ENCODE measurements around the gene STRIP1. TPM values are rescaled to one million over a fixed set of nuclear protein-coding genes. Genes with fewer than 3 reads are reported as not detected.

Gene STRIP1
- total and polyA plus RNA-seq, 2 donors from 2014 or later: 9.5 to 31.1 TPM

DNA sequence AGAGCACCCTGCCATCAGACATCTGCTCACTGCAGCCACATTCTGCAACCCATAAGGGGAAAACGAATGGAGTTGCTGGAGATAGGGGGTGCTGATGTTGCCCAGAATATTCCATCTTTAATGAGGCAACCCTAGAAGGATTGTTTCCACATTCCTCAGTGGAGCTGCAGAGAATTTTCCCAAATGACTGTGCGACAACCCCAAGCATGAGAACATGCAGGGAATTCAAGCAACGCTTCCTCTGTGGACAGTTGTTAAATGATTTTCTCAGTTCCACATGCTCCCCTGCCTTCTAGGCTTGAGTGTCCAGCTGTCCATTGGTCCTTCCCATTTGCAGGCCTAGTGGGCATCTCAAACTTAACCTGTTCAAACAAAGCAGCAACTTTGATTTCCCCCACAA is 57.4 kb downstream of the STRIP1 start:
- no peak for TF ChIP-seq CTCF (IDR thresholded peaks at IDR 0.05; ENCODE audit: borderline replicate concordance, extremely low read depth, insufficient read depth)
- H3K36me3 ChIP-seq (ENCODE audit: control insufficient read depth in 2 of 3, insufficient read depth in 3 of 3, low read length in 3 of 3): no peaks in the 10 kb centered on the region
- intact Hi-C loops (cut with DNase I): no loop called here
- H3K27ac ChIP-seq (ENCODE audit: low read depth in 2 of 2, low read length in 2 of 2): no peak overlapping the region
- no peaks in the 10 kb centered on the region for H3K9me3 ChIP-seq (ENCODE audit: control insufficient read depth in 2 of 3, insufficient read depth in 1 of 3, low read length in 3 of 3)
- H3K4me1 ChIP-seq (ENCODE audit: control insufficient read depth in 2 of 3, insufficient read depth in 2 of 3, low read depth in 1 of 3, low read length in 3 of 3): peaks cover 0 to 3% (median 0%) of the 10 kb centered on the region in 3 donors
- no peak overlapping the region for H3K4me3 ChIP-seq (ENCODE audit: low read length in 3 of 3)
- no peak overlapping the region for H3K9ac ChIP-seq (ENCODE audit: low read length in 3 of 3)
- DNase-seq (no peak), FAIRE-seq (no peak)
- peaks cover 3% of the 10 kb centered on the region for H3K27me3 ChIP-seq (ENCODE audit: control insufficient read depth, insufficient read depth, low read length)

- Histone ChIP-seq H3K27me3 (ENCODE audit: control insufficient read depth, insufficient read depth, low read length) (no peaks in the 10 kb centered on the region), H3K4me3 (ENCODE audit: low read length in 3 of 3) (no peak overlapping the region), H3K27ac (ENCODE audit: low read depth in 2 of 2, low read length in 2 of 2) (no peak overlapping the region), H3K36me3 (ENCODE audit: control insufficient read depth in 2 of 3, insufficient read depth in 3 of 3, low read length in 3 of 3) (no peaks in the 10 kb centered on the region), H3K4me1 (ENCODE audit: control insufficient read depth in 2 of 3, insufficient read depth in 2 of 3, low read depth in 1 of 3, low read length in 3 of 3) (peaks cover 0 to 2% (median 0%) of the 10 kb centered on the region in 3 donors), H3K9ac (ENCODE audit: low read length in 3 of 3) (no peak overlapping the region), H3K9me3 (ENCODE audit: control insufficient read depth in 2 of 3, insufficient read depth in 1 of 3, low read length in 3 of 3) (no peaks in the 10 kb centered on the region)
- no peak for FAIRE-seq
- intact Hi-C loops (cut with DNase I): no loop called here
- DNase-seq: no peak
- no peak for TF ChIP-seq CTCF (IDR thresholded peaks at IDR 0.05; ENCODE audit: borderline replicate concordance, extremely low read depth, insufficient read depth)
Measured at GRCh38 chr1:110092991-110093390, 58.6 kb downstream of the STRIP1 start.

DNA sequence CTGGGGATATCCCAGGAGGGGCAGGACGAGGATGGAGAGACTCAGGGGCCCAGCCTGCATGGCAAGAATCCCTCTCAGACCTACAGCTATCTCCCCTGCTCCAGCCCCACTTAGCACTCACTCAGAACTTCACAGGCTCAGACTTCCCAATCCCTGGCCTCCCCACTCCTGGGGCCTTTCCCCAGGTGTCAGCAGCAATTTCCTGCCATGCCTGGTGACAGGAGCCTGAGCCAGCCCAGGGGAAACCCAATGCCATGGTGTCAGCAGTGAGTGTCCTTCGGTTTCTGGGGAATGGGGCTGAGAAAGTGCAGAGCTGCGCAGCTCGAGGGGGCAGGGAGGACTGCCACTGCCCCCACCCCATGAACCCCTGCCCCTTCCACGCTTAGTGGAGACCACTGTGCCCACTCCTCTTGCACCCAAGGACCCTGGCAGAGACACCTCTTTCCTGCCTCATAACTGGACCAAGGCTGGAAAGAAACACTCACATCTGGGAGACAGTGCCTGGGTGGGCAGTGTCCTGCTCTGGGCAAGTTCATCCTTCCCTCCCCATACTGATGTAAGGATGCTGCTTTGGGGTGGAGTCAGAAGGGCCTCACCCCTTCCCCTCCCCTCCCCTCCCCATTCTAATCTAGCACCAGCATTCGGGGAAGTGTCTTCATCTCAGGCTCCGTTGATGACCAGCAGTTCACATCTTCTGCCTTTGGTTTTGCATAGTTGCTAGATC is 60.7 kb downstream of the STRIP1 start:
- FAIRE-seq: no peak
- intact Hi-C loops (cut with DNase I): no loop called here

More for the DNA sequence above, 60.7 kb downstream of the STRIP1 start:
- Histone ChIP-seq H3K9ac (ENCODE audit: low read length in 3 of 3) (no peak overlapping the region), H3K9me3 (ENCODE audit: control insufficient read depth in 2 of 3, insufficient read depth in 1 of 3, low read length in 3 of 3) (no peaks in the 10 kb centered on the region), H3K27ac (ENCODE audit: low read depth in 2 of 2, low read length in 2 of 2) (no peak overlapping the region), H3K4me1 (ENCODE audit: control insufficient read depth in 2 of 3, insufficient read depth in 2 of 3, low read depth in 1 of 3, low read length in 3 of 3) (no peaks in the 10 kb centered on the region), H3K27me3 (ENCODE audit: control insufficient read depth, insufficient read depth, low read length) (no peaks in the 10 kb centered on the region), H3K4me3 (ENCODE audit: low read length in 3 of 3) (no peak overlapping the region), H3K36me3 (ENCODE audit: control insufficient read depth in 2 of 3, insufficient read depth in 3 of 3, low read length in 3 of 3) (no peaks in the 10 kb centered on the region)
- no peak for DNase-seq
- TF ChIP-seq CTCF (IDR thresholded peaks at IDR 0.05; ENCODE audit: borderline replicate concordance, extremely low read depth, insufficient read depth): no peak
